H4 (cell line): ENCODE data around the gene C1QTNF12. TPM values are rescaled to one million over a fixed set of nuclear protein-coding genes. Genes with fewer than 3 reads are reported as not detected.
"Not testable (repeated sequence)": the region's sequence is repeated elsewhere in the genome, so short reads cannot be mapped to it uniquely, and the experiment has no call there.

Experiments
- DNase-seq: peaks from one replicate; pipeline ENCODE4 v3.0.0-alpha.2; 2015; ENCODE audit warnings: low spot score
- total RNA-seq: library from RNA; depleted of rRNA; stranded (reverse); fragments of >200 nt; shearing (Covaris generic); gene quantifications from 2 replicates; pipeline ENCODE4 v1.2.3, GENCODE V29; 2014; rRNA removed

The C1QTNF12 gene
- total RNA-seq, 1 experiment from 2014 or later = not detected

DNA sequence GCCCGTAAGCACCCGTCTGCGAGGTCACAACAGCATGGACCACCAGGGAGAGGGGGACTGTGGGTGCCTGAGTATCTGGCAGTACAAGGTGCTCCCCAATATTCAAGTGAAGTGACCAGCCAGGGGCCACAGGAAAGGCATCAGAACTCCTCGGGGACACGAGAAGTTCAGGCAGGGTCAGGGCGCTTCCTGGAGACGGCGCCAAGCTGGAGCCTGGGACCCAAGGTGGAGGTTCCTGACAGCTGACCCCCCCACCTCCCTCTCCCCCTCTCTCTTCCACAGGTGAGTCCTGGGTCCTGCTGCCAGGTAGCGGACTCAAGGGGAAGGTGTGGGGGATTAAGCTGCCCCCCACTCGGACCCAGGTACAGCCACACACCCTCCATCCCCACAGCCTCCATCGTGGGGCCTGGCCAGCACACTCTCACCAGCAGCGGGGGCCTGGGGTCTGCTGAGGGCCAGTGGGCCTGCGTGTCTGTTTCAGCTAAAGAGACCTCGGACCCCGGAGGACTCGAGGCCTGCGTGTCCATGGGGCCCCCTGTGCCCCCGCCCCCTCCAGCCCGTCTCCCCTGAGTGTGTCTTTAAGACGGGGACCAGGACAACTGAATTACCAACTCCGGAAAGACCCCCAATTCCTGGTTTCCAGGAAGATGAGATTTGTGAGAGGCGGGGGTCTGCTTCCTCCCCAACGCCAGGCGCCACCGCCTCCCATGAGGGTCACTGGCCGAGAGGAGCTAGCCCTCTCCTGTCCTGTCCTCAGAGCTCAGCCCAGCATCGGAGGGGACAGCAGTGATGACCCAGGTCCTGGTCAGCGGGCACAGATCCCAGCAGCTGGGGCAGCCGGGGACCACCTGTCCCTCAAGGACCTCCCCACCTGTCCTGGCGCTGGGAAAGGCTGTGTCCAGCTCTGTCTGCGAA is 46.3 kb downstream of the C1QTNF12 start:
- DNase-seq = no peak

DNA sequence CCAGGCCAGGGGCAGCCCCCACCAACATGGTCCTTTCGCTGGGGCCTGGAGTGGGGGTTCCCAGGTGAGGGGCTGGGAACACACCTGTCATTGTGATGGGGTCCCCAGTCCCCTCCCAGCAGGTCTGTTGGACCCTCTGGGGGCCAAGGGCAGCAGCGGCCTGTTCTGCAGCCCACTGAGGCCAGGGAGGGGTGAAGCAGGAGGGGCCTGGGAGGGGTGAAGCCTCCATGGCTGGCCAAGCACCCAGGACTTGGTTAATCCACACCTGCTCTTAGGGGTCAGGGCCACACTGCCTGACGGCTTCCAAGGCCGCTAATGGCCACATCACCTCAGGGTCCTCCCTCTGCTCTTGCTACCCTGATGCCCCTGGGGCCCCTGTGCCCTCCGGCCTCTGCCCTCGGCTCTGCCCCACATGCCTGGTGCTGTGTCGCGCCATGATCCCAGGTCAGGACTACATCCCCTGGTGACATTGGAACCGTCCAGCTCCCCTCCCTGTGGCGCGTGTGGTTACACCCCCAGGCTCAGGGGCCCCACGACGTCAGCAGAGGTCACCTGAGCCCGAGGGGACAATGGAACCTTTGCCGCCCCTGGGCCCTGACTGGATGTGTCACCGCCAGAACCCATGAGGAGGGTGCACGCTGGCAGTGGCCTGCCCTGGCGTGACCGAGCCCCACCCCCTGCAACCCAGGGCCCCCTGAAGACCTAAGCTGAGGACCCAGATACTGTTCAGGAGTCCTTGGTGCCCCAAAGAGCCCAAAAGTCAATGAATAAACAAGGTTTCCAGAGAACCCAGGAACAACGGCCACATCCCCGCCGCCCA is 47.2 kb downstream of the C1QTNF12 start:
- DNase-seq = no peak

DNA sequence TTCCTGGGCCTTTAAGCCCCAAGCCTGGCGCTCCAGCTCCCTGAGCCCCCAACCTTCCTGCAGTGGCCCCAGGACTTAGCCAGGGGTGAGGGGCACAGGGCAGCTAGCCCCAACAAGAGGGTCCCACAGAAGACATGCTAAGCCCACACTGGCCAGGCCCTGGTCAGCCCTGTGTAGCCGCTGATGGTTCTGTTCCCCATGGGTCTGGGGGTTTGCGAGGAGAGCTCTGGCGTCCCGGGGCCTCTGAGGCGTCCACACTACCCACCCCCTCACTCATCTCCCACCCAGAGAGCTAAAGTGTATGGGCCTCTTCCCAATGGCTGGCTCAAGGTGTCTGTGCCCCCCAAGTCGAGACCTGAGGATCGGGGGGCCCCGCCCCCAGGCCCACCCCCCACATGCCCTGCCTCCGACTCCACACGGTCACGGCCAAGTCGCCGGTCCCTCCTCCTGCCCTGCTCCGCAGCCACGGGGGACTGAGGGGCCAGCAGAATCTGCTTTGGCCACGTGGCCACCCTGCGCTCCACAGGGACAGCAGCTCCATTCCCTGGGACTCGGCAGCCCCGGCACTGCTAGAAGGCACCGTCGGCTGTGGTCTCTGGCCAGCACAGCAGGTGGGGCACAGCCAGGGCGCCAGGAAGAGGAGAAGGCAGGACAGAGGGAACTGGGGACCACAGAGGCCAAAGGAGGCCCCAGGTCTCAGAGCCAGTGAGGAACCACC is 47.9 kb downstream of the C1QTNF12 start:
- DNase-seq = no peak

DNA sequence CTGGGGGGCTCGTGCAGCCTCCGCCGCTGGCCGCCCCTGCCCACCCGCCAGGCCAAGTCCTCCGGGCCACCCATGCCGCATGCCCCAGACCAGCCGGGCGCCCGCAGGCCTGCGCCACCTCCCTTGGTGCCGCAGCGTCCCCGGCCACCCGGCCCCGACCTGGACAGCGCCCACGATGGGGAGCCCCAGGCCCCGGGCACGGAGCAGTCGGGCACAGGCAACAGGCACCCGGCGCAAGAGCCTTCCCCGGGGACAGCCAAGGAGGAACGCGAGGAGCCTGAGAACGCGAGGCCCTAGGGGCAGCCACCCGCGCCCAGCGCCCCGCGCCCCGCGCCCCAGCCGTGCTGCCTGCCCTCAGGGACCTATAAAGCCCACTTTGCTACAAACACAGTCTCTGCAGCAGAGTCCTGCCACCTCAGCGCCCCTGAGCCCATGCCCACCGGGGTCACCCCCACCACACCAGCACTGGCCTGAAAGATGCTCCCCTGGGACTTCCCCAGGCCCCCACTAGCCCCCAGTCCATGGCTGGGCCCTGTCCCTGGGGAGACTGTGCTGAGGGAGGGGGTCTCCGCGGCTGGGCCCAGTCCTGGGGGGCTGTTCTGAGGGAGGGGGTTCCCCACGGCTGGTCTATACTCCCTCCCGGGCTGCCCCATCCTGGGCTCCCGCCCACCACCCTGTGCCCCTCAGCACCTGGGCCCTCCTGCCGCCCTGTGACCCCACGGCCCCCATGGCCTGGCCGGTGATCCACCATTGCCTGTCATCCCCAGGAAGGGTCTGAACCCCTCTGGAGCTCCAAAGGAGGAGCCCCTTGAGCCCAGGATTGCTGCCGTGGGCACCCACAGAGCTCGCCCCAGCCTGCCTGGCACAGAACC is 48.7 kb downstream of the C1QTNF12 start:
- DNase-seq = no peak

DNA sequence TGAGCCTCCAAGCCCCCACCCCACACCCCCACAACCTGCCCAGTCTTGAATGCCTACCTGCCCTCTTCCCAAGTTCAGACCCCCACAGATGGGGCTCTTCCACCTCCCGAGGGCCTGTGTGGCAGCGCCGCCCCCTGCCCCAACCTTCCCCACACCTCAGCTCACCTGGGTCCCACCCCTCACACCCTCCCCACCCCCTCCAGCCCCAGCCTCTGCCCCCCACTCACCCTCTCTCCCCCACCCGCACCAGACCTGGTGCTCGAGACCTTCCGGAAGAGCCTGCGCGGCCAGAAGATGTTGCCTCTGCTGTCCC is 49.4 kb downstream of the C1QTNF12 start:
- no peak for DNase-seq

DNA sequence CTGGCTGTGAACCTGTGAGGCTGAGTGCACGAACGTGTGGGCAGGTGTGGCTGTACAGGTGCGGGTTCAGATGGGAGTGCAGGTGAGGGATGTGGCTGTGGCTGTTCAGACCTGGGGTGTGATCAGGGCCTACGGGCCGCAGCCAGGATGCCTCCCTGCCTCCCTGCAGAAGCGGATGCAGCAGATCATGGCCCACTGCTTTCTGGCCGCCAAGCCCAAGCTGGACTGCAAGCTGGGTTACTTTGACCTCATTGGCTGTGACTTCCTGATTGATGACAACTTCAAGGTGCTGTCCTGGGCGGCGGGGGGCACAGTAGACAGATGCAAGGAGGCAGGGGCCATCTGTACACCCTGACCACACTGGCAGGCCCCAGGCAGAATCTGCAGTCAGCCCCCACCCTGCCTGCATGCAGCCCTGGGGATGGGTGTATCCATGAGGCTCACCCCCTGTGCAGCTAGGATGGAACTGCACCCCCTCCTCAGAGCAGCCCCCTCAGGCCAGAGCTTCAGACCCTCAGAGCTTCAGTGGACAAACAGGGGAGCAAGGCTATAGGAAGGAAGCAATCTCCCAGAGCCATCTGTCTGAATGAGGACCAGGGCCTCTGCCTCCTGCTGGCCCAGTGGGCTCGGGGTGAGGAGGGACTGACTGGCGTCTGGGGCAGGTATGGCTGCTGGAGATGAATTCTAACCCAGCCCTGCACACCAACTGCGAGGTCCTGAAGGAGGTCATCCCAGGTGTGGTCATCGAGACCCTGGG is 49.9 kb downstream of the C1QTNF12 start:
- DNase-seq = no peak

DNA sequence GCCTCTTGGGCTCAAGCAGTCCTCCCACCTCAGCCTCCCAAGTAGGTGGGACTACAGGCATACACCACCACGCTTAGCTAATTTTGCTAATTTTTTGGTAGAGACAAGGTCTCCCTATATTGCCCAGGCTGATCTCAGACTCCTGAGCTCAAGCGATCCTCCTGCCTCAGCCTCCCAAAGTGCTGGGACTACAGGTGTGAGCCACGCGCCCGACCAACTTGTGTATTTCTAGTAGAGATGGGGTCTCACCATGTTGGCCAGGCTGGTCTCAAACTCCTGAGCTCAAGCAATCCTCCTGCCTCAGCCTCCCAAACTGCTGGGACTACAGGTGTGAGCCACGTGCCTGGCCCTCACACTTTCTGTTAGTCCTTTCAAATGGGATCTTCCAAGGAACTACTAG is 50.8 kb downstream of the C1QTNF12 start:
- not testable (repeated sequence) for DNase-seq

DNA sequence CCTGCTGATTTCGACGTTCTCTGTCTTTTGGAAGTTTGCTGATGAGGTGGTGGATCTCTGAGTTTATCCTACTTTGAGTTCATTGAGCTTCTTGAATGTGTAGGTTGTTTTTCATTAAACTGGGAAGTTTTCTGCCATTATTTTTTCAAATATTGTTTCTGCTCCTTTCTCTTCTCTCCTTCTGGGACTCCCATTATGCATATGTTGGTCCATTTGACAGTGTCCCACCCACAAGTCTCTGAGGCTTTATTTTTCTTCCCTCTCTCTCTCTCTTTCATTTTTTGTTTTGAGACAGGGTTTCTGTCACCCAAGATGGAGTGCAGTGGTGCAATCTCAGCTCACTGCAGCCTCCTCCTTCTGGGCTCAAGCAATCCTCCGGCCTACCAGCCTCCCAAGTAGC is 51.8 kb downstream of the C1QTNF12 start:
- no peak for DNase-seq

Other genes starting within 250 kb of the C1QTNF12 start
- gene HES4, start 246.6 kb downstream of the C1QTNF12 start, total RNA-seq = 3.6 and 17.7 TPM in 2 replicates
- 353 and 452 TPM in 2 replicates for gene ISG15, start 233.2 kb downstream of the C1QTNF12 start, total RNA-seq
- gene AGRN, start 226.6 kb downstream of the C1QTNF12 start, total RNA-seq = 37.0 and 52.1 TPM in 2 replicates
- gene RNF223, start 172.4 kb downstream of the C1QTNF12 start, total RNA-seq = not detected in 2 replicates
- 11.8 and 16.4 TPM in 2 replicates for gene C1orf159, start 130.6 kb downstream of the C1QTNF12 start, total RNA-seq
- gene TTLL10, start 72.8 kb downstream of the C1QTNF12 start, total RNA-seq = not detected in 2 replicates
- gene TNFRSF18, start 40.1 kb downstream of the C1QTNF12 start, total RNA-seq = not detected in 2 replicates
- not detected in 2 replicates for gene TNFRSF4, start 32.6 kb downstream of the C1QTNF12 start, total RNA-seq
- 101 and 116 TPM in 2 replicates for gene SDF4, start 14.7 kb downstream of the C1QTNF12 start, total RNA-seq
- gene B3GALT6, start 14.5 kb downstream of the C1QTNF12 start, total RNA-seq = 20.5 and 29.6 TPM in 2 replicates
- gene UBE2J2, start 27.1 kb upstream of the C1QTNF12 start, total RNA-seq = 52.7 and 66.5 TPM in 2 replicates
- gene SCNN1D, start 33.7 kb upstream of the C1QTNF12 start, total RNA-seq = 0.53 and 1.9 TPM in 2 replicates
- 10.6 and 16.6 TPM in 2 replicates for gene ACAP3, start 61.2 kb upstream of the C1QTNF12 start, total RNA-seq
- 24.7 and 29.3 TPM in 2 replicates for gene PUSL1, start 61.9 kb upstream of the C1QTNF12 start, total RNA-seq
- 76.9 and 88.3 TPM in 2 replicates for gene INTS11, start 77.9 kb upstream of the C1QTNF12 start, total RNA-seq
- gene CPTP, start 78.1 kb upstream of the C1QTNF12 start, total RNA-seq = 12.0 and 18.5 TPM in 2 replicates
- not detected in 2 replicates for gene TAS1R3, start 84.6 kb upstream of the C1QTNF12 start, total RNA-seq
- 11.7 and 33.3 TPM in 2 replicates for gene DVL1, start 102.7 kb upstream of the C1QTNF12 start, total RNA-seq
- 41.2 and 46.0 TPM in 2 replicates for gene MXRA8, start 111.8 kb upstream of the C1QTNF12 start, total RNA-seq
- 162 and 168 TPM in 2 replicates for gene AURKAIP1, start 128.5 kb upstream of the C1QTNF12 start, total RNA-seq
- gene CCNL2, start 152.6 kb upstream of the C1QTNF12 start, total RNA-seq = 46.0 and 49.4 TPM in 2 replicates
- gene MRPL20, start 160.6 kb upstream of the C1QTNF12 start, total RNA-seq = 243 and 264 TPM in 2 replicates
- gene ANKRD65, start 174.6 kb upstream of the C1QTNF12 start, total RNA-seq = not detected in 2 replicates
- 0.04 TPM in 1 of 2 replicates, not detected in the other for gene VWA1, start 189.0 kb upstream of the C1QTNF12 start, total RNA-seq
- gene ATAD3C, start 203.0 kb upstream of the C1QTNF12 start, total RNA-seq = not detected in 2 replicates
- 4.4 and 5.7 TPM in 2 replicates for gene ATAD3B, start 225.0 kb upstream of the C1QTNF12 start, total RNA-seq